ENCODE results near the gene UQCC3.

UQCC3 gene

DNA sequence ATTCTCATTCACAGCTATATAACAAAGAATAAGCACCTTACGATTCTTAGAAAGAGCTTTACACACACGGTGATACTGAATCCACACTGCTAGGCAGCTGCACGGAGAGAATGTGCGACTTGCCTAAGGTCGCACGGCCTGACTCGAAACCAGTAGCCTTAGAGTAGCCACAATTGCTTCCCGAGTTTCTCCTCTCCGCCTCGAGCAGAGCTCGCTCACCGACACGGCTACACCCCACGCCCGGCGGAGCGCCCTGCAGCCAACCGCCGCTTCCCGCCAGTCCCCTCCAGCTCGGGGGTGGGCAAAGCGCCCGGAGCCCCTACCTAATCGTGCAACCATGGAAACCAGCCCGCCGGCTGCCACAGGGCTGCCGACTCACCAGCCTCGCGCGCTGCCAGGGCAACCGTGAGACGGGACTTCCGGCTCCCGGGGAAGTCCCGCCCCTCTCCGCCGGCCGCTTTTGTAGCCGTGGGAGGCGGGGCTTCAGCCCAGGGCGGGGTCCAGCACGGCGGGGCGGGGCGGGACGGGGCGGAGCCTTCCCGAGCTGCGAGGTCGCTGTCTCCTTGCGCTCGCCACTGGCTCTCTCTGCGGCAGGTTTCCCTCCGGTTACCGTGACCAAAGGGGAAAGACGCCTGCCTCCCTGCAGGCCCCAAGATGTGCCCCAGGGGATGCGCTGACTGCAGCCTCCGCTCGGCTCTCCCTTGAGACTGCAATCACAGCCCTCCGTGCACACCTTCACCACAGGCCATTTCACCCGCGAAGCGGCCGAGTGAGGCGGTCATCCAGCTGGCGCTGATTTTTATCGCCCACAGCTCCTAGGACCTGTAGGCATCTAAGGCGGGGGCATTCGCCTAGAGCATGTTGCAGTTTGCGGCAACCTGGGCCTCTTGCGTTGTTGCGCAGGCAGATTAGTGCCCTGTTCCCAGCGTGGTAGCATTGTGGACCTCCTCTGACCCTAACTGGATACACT lies 34.7 kb downstream of the UQCC3 start:
- peak; percentile 95 for DNase-seq

DNA sequence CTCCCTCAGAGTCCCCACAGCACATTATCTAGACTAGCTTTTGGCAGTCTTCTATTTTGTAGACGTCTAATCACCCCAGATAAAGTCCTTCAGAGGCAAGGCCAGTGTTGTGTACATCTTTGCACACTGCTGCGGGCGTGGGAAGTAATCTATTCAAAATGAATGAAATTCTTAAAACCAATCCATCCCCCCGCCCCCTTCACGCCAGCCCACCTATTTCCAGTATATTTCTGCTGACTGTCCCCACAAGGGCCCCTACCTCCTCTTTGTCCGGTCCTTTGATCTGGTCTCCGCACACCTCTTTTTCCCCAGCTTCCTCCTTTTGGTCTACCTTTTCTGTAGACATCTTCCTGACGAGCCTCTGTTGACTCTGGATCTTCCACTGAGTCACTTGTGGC lies 35.4 kb downstream of the UQCC3 start:
- DNase-seq, result no peak

GRCh38 chr11:62707277-62707861 lies 35.9 kb downstream of the UQCC3 start, which contains the start of the genes BSCL2 and GNG3:
Gene BSCL2 (minus strand): TSS chr11:62707424. CDS start chr11:62707195, 229 bp downstream.
Gene GNG3 (plus strand): TSS chr11:62707676. CDS start chr11:62708296, 620 bp downstream.
- DNase-seq, result peak; percentile 95

GRCh38 chr11:62708392-62708791 lies 36.9 kb downstream of the UQCC3 start:
- no peak for DNase-seq

DNA sequence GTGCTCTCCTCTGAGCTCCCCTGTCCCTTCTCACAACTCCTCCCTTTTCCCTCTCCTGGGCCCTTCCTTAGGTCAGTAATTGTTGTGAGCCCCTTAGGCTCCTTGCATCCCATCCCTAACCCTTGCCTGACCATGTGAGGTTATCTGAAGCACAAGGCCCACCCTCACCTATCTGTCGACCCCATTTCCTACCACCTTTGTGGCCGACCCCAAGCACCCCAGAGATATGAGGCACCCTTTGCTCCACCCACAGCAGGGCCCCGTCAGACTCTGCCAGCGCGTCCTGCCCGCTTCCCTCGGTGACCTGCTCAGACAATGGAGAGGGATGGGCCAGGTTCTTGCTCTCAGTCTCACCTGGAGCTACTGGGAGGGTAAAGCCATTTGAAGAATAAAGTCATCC lies 37.3 kb downstream of the UQCC3 start:
- peak; percentile 57 for DNase-seq

- peak; percentile 98 for DNase-seq
Measured at GRCh38 chr11:62709247-62710000, 38.0 kb downstream of the UQCC3 start.

DNA sequence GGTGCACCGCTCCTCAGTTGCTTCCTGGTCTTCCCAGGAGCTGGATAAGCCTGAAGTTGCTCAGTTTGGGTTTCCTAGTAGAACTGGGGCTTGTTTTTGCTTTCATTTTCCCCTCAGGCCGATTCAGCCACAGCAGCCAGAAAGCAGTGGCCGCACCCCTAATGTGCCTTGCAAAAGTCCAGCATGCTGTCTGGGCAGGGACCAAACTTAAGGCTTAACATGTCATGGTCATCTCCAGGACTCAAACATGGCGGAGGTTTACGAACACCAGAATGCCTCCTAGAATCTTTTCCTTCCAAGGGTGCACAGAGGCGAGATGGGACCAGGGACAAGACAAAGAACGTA lies 38.5 kb downstream of the UQCC3 start:
- no peak for DNase-seq

- DNase-seq, result no peak
Measured at GRCh38 chr11:62712276-62712812, 40.9 kb downstream of the UQCC3 start.

DNA sequence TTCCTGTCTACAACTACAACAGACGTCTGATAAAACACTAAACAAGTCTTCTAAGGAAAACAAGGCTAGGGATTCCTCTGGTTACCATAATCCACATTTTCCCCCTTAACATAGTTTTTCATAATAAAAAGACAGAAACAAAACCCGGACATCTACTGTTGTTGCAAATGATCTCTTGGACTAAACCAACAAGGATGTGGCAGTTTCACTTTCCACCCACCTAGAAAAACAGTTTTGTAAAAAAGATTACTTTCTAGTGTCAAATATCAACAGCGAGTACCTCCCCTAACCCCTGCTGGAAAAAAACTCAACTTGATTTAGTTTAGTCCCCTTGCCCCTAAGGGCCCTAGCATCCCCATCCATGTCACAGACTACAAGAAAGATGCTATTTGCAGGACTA lies 41.4 kb downstream of the UQCC3 start:
- DNase-seq, result no peak

GRCh38 chr11:62713343-62713742 lies 41.9 kb downstream of the UQCC3 start:
- no peak for DNase-seq

GRCh38 chr11:62715150-62716130 lies 44.0 kb downstream of the UQCC3 start:
- DNase-seq, result no peak

- DNase-seq, result no peak
Measured at GRCh38 chr11:62716206-62716605, 44.7 kb downstream of the UQCC3 start.

DNA sequence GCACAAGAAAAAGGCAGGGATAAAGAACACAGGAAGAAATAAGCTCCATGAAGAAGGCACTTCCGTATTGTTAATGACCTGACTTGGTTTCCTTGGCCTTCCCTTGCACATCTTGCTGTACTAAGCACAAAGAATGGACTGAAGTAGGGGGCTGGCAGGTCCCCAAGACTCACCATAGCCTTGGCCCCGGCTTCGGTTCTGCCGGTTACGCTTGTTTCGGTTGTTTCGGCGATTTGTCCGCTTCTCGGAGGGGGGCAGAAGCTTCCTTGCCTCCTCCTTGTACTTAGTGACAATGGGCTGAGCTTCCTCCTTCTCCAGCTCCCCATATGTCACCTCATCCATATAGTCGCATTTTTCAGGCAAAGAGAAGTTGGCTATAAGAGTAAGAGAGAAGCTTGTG lies 45.3 kb downstream of the UQCC3 start:
- no peak for DNase-seq

DNA sequence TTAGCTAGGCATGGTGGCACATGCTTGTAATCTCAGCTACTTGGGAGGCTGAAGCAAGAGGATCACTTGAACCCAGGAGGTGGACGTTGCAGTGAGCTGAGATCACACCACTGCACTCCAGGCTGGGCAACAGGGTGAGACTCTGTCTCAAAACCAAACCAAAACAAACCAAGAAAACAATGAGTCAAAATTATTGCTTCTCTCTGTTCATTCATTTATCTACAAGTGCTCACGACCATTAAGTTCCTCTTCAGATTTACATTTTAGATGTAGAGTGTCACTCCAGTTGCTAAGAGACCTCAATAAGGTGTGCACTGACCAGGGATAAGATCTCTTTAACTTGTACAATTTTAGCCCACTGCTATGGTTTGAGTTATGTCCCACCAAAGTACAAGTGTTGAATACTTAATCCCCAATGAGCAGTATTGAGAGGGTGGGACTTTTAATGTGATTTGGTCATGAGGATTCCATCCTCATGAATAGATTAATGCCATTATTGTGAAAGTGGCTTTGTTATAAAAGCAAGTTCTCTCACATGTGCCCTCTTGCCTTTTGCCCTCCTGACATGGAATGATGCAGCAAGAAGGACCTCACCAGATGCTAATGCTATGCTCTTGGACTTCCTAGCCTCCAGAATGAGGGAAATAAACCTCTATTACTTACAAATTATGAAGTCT lies 48.0 kb downstream of the UQCC3 start:
- no peak for DNase-seq

DNA sequence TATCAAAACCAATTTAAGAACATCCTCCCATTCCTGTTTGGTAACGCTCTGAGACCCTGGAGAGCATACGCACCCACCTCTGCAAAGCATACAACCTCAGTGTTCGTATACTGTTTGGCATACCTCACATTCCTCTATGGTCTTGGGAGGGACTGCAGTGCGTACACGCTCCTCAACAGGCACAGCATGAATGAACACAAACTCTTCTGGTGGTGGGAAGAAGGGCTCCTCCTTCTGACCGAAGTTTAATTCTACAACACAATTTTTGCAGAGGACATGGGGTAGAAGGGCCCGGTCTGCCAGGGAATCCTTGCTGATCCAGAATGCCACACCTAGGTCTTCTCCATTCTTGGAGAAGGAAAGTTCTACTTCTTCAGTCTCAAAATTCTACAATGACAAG lies 50.5 kb downstream of the UQCC3 start:
- no peak for DNase-seq
